Measurements from ENCODE around the gene TTC13. TPM values are rescaled to one million over a fixed set of nuclear protein-coding genes. Genes with fewer than 3 reads are reported as not detected.

TTC13 gene
- total and polyA plus RNA-seq, 3 experiments from 2014 or later = 13.1 to 24.8 (median 21.5) TPM

GRCh38 chr1:230875370-230875769 is 103.3 kb downstream of the TTC13 start:
- peaks cover 4% of the 10 kb centered on the region for H3K27me3 ChIP-seq (ENCODE audit: insufficient read depth, low read length, poor library complexity, severe bottlenecking)
- ChIA-PET POLR2A (no interaction called here), CTCF (no interaction called here)
- H3K9me3 Mint-ChIP-seq = no peaks in the 10 kb centered on the region
- DNase-seq = no peak
- no peak overlapping the region for H3K27ac ChIP-seq (ENCODE audit: low read depth, low read length)
- H3K4me3 ChIP-seq (ENCODE audit: low read length) = no peak overlapping the region
- no peaks in the 10 kb centered on the region for H3K9me3 ChIP-seq (ENCODE audit: low read length)
- H3K27ac Mint-ChIP-seq = no peak overlapping the region
- H3K4me1 Mint-ChIP-seq = no peaks in the 10 kb centered on the region
- no peaks in the 10 kb centered on the region for H3K4me1 ChIP-seq (ENCODE audit: insufficient read depth, low read length)
- no peaks in the 10 kb centered on the region for H3K36me3 Mint-ChIP-seq
- peaks cover 30 to 64% of the 10 kb centered on the region in 2 donors for H3K27me3 Mint-ChIP-seq
- no peak overlapping the region for H3K4me3 Mint-ChIP-seq
- H3K36me3 ChIP-seq (ENCODE audit: insufficient read depth, low read length) = no peaks in the 10 kb centered on the region

GRCh38 chr1:230870916-230871315 is 107.7 kb downstream of the TTC13 start:
- Mint-ChIP-seq H3K27me3 (peaks cover 22 to 41% of the 10 kb centered on the region in 2 donors), H3K36me3 (peaks cover 0 to 5% (median 0%) of the 10 kb centered on the region in 3 donors), H3K9me3 (no peaks in the 10 kb centered on the region), H3K4me1 (peaks cover 11 to 23% (median 12%) of the 10 kb centered on the region in 3 donors), H3K4me3 (peak overlapping the region in 1 of 7 donors; percentile 11), H3K27ac (no peak overlapping the region)
- Histone ChIP-seq H3K4me1 (ENCODE audit: insufficient read depth, low read length) (peaks cover 13% of the 10 kb centered on the region), H3K27ac (ENCODE audit: low read depth, low read length) (no peak overlapping the region), H3K9me3 (ENCODE audit: low read length) (no peaks in the 10 kb centered on the region), H3K27me3 (ENCODE audit: insufficient read depth, low read length, poor library complexity, severe bottlenecking) (no peaks in the 10 kb centered on the region), H3K36me3 (ENCODE audit: insufficient read depth, low read length) (no peaks in the 10 kb centered on the region), H3K4me3 (ENCODE audit: low read length) (no peak overlapping the region)
- no peak for DNase-seq
- POLR2A ChIA-PET = no interaction called here
- CTCF ChIA-PET = no interaction called here

- Histone ChIP-seq H3K9me3 (ENCODE audit: low read length) (no peaks in the 10 kb centered on the region), H3K4me1 (ENCODE audit: insufficient read depth, low read length) (peaks cover 13% of the 10 kb centered on the region), H3K27me3 (ENCODE audit: insufficient read depth, low read length, poor library complexity, severe bottlenecking) (no peaks in the 10 kb centered on the region), H3K4me3 (ENCODE audit: low read length) (no peak overlapping the region), H3K36me3 (ENCODE audit: insufficient read depth, low read length) (no peaks in the 10 kb centered on the region), H3K27ac (ENCODE audit: low read depth, low read length) (no peak overlapping the region)
- DNase-seq = no peak
- Mint-ChIP-seq H3K9me3 (no peaks in the 10 kb centered on the region), H3K27ac (no peak overlapping the region), H3K4me3 (peak overlapping the region; percentile 56 to 88 (median 79)), H3K4me1 (peaks cover 11 to 23% (median 12%) of the 10 kb centered on the region in 3 donors), H3K36me3 (peaks cover 0 to 5% (median 0%) of the 10 kb centered on the region in 3 donors), H3K27me3 (peaks cover 19 to 33% of the 10 kb centered on the region in 2 donors)
- CTCF ChIA-PET = interaction anchor here (1.3 kb wide), 1 partner anchor 109 kb away, joined by 3 read pairs; the partner anchor contains the start of gene TTC13
- POLR2A ChIA-PET = no interaction called here
These were observed 109.2 kb downstream of the TTC13 start for GRCh38 chr1:230869500-230869899.

GRCh38 chr1:230868736-230869385 is 109.8 kb downstream of the TTC13 start:
- no peaks in the 10 kb centered on the region for H3K36me3 ChIP-seq (ENCODE audit: insufficient read depth, low read length)

GRCh38 chr1:230867903-230868735 is 110.5 kb downstream of the TTC13 start, which contains the start of gene C1orf198:
Gene C1orf198 (minus strand): TSS chr1:230868521. CDS start chr1:230868512, 9 bp downstream.
- peak within 1 kb of the TSS in 6 of 8 donors; percentile 32 to 94 (median 78) for H3K27ac Mint-ChIP-seq

More at GRCh38 chr1:230868736-230869385, 109.8 kb downstream of the TTC13 start:
- DNase-seq = no peak
- Mint-ChIP-seq H3K9me3 (no peaks in the 10 kb centered on the region), H3K27me3 (peaks cover 19 to 28% of the 10 kb centered on the region in 2 donors), H3K4me1 (peaks cover 11 to 23% (median 12%) of the 10 kb centered on the region in 3 donors), H3K36me3 (peaks cover 0 to 5% (median 3%) of the 10 kb centered on the region in 3 donors), H3K4me3 (peak overlapping the region; percentile 76 to 93 (median 84)), H3K27ac (peak overlapping the region in 1 of 8 donors; percentile 72)
- H3K4me1 ChIP-seq (ENCODE audit: insufficient read depth, low read length) = peaks cover 13% of the 10 kb centered on the region
- peak overlapping the region; percentile 60 for H3K4me3 ChIP-seq (ENCODE audit: low read length)
- H3K27ac ChIP-seq (ENCODE audit: low read depth, low read length) = no peak overlapping the region
- H3K9me3 ChIP-seq (ENCODE audit: low read length) = no peaks in the 10 kb centered on the region
- CTCF ChIA-PET = interaction anchor here (1.3 kb wide), 1 partner anchor 110 kb away, joined by 3 read pairs; the partner anchor contains the start of gene TTC13
- POLR2A ChIA-PET = no interaction called here
- H3K27me3 ChIP-seq (ENCODE audit: insufficient read depth, low read length, poor library complexity, severe bottlenecking) = no peaks in the 10 kb centered on the region

GRCh38 chr1:230867101-230867902 is 111.4 kb downstream of the TTC13 start:
- Histone ChIP-seq H3K9me3 (ENCODE audit: low read length) (no peaks in the 10 kb centered on the region), H3K4me1 (ENCODE audit: insufficient read depth, low read length) (peaks cover 13% of the 10 kb centered on the region), H3K36me3 (ENCODE audit: insufficient read depth, low read length) (no peaks in the 10 kb centered on the region), H3K27me3 (ENCODE audit: insufficient read depth, low read length, poor library complexity, severe bottlenecking) (no peaks in the 10 kb centered on the region), H3K27ac (ENCODE audit: low read depth, low read length) (no peak overlapping the region), H3K4me3 (ENCODE audit: low read length) (peak overlapping the region; percentile 68)
- peak overlapping the region in 6 of 8 donors; percentile 11 to 94 (median 58) for H3K27ac Mint-ChIP-seq
- H3K36me3 Mint-ChIP-seq = peaks cover 0 to 5% (median 3%) of the 10 kb centered on the region in 3 donors
- H3K9me3 Mint-ChIP-seq = no peaks in the 10 kb centered on the region
- H3K27me3 Mint-ChIP-seq = peaks cover 17 to 19% of the 10 kb centered on the region in 2 donors
- DNase-seq = no peak
- H3K4me1 Mint-ChIP-seq = peaks cover 11 to 28% (median 14%) of the 10 kb centered on the region in 3 donors
- peak overlapping the region; percentile 83 to 96 (median 90) for H3K4me3 Mint-ChIP-seq
- CTCF ChIA-PET = interaction anchor here (0.6 to 1.9 kb wide), 3 partner anchors 8 to 112 kb away, joined by 3 to 4 read pairs (median 3); partner anchors contain the start of genes ARV1 and TTC13
- POLR2A ChIA-PET = no interaction called here

More at GRCh38 chr1:230867903-230868735, 110.5 kb downstream of the TTC13 start, which contains the start of gene C1orf198:
- peaks cover 0 to 5% (median 3%) of the 10 kb centered on the region in 3 donors for H3K36me3 Mint-ChIP-seq
- H3K9me3 Mint-ChIP-seq = no peaks in the 10 kb centered on the region
- CTCF ChIA-PET = interaction anchor here (0.6 to 1.9 kb wide), 4 partner anchors 9 to 111 kb away, joined by 3 to 4 read pairs (median 3); partner anchors contain the start of genes ARV1 and TTC13
- peaks cover 13% of the 10 kb centered on the region for H3K4me1 ChIP-seq (ENCODE audit: insufficient read depth, low read length)
- no peaks in the 10 kb centered on the region for H3K36me3 ChIP-seq (ENCODE audit: insufficient read depth, low read length)
- DNase-seq = peak; percentile 65 to 80 (median 67)
- H3K27ac ChIP-seq (ENCODE audit: low read depth, low read length) = peak within 1 kb of the TSS; percentile 18
- POLR2A ChIA-PET = no interaction called here
- H3K4me3 ChIP-seq (ENCODE audit: low read length) = peak within 1 kb of the TSS; percentile 68
- peaks cover 17 to 23% of the 10 kb centered on the region in 2 donors for H3K27me3 Mint-ChIP-seq
- H3K4me1 Mint-ChIP-seq = peaks cover 11 to 26% (median 14%) of the 10 kb centered on the region in 3 donors
- H3K4me3 Mint-ChIP-seq = peak within 1 kb of the TSS; percentile 83 to 96 (median 90)
- H3K27me3 ChIP-seq (ENCODE audit: insufficient read depth, low read length, poor library complexity, severe bottlenecking) = no peaks in the 10 kb centered on the region
- H3K9me3 ChIP-seq (ENCODE audit: low read length) = no peaks in the 10 kb centered on the region

All from CD8-positive, alpha-beta memory T cell (primary cell).